NCI-H1417 treated with DMSO at 0.1 percent for 48 hours (cell line): ENCODE results near the gene PMM2.
"Not testable (repeated sequence)": the region's sequence is repeated elsewhere in the genome, so short reads cannot be mapped to it uniquely, and the experiment has no call there.

ENCODE experiments used
- DNase-seq: peaks from one replicate; lab custom pipeline; 2025; lab: John Stamatoyannopoulos, UW

PMM2 gene

DNA sequence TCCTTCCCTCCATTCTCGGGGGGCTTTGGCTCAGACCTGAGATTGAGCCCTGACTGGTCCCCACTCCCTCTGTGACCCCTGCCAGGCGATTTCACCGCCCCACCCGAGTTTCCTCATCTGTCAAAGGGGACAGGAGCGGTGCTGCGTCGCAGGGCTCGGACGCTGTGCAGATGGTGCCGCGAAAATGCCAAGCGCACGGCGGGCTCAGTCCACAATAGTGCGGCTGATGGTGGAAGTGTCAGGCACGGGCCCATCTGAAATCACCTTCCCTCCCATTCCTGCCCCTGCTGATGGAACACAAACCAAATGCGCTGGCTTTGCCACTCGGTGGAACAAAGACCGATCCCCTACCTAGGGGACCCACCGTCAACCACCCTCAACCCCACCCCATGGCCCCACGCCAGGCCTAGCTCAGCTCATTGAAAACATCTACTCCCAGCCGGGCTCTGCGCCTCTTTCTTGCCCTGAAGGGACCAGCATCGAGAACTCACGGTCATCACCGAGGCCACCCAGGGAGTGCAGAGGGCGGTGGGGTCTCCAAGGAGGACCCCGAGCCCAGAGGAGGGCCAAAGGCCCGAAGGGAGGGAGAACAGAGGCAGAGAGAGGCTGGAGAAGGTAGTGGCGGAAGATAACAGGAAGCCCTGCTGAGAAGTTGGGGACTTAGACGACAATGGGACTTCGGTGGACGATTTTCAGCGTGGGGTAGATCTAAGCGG, 69.7 kb downstream of the PMM2 start:
- DNase-seq, result no peak

DNA sequence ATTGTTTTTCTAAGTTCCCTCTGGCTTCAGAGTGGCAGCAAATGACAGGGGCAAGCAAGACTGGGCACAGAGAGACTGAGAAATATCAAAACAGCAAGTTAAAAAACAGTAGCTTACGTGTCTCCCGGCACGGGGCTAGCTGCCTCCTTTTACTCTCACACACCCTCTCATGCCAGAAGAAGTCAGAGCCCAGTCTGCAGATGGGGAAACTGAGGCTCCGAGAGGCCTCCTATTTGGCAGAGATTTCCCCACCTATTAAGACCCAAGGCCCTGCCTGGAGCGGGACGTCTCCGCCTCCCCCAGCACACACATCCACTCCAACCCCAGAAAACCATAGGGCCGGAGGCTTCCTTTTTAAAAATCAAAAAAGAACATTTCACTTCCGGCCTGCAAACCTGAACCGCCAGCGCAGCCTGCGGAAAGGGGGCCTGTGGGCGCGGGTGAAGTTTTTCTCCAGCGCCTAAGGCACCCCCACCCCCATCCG, 70.3 kb downstream of the PMM2 start:
- DNase-seq, result peak; percentile 16

DNA sequence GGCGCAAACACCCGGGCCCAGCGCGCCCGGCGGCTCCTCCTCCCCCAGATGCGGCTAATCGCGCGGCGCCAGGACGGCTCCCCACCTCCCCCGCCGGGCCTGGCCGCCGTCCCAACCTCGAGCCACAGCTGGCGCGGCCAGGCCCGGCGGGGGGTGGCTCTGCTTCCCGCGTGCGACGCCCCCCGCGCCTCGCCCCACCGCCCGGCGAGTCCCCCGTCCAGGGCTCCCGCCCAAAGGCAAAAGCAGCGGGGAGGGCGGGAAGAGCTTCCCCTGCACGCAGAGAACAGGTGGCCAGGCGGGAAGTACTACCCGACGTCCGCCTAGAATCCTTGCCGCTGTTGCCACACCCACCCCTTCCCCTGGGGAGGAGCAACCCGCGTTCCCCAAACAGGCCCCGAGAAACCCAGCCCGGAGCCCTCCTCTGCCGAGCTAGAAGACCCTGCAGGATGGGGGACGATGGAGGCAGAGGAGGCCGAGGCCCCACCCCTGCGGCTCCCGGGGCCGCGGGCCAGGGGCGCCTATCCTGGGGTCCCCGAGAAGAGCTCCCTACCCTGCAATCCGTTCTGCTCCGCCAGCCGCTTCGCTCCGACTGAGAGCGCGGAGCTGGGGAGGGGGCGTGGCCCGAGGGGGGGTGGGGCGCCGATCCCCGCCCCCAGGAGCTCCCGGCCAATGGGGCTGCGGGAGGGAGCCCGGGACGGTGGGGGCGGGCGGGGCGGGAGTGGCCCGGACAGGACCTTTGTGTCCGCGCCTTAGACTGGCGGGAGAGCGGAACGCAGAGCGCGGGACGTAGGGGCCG, 71.0 kb downstream of the PMM2 start, which contains the start of gene CARHSP1:
CARHSP1 (minus strand) TSS at position 591 of the 796 bp plus-strand sequence. CDS start 9,678 bp downstream, outside the sequence.
- DNase-seq, result peak; percentile 56

DNA sequence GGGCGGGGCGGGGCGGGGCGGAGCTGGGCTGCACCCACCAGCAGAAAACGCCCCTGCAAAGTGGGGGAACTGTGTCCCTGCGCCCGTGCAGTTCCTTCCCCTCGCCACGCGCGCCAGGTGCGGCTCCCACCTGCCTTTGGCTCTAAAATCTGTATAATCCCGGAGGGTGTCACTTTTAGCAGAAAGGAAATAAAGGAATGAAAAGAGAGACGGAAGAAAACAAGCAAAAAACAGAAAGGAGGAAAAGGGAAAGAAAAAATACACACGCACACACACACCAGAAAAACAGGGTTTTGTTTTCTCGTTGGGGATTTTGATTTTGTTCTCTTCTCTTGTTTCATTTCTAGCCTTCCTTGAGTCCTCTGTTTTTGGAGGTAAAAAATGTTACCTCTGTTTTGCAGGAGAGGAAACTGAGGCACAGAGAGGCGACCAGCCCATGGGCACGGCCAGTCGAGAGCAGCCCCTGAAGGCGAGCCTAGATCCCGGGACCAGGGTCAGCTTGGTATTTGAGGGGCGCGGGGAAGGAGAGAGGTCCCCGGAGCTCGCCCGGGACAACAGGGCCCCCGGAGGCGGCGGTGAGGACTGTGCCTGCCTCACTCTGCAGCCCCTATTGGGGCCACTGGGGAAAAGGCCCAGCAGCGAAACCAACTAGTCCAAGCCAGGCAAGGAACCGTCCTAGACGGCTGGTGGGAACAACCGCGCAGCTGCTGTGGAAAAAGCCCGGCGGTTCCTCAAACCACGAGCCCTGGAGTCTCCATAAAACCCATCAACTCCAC, 71.8 kb downstream of the PMM2 start:
- no peak for DNase-seq

DNA sequence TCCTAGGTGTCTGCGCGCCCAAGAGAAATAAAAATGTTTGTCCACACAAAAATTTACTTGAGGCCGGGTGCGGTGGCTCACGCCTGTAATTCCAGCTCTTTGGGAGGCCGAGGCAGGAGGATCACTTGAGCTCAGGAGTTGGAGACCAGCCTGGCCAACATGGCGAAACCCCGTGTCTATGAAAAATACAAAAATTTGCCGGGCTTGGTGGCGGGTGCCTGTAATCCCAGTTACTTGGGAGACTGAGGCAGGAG, 72.3 kb downstream of the PMM2 start:
- DNase-seq, result not testable (repeated sequence)

DNA sequence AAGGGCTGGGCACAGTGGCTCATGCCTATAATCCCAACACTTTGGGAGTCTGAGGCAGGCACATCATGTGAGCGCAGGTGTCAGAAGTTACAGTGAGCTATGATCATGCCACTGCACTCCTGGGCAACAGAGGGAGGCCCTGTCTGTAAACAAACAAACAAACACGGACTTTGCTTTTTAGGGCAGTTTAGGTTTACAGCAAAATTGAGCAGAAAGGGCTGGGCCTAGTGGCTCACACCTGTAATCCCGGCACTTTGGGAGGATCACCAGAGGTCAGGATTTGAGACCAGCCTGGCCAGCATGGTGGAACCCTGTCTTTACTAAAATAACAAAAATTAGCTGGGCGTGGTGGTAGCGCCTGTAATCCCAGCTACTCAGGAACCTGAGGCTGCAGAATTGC, 74.4 kb downstream of the PMM2 start:
- DNase-seq, result no peak

DNA sequence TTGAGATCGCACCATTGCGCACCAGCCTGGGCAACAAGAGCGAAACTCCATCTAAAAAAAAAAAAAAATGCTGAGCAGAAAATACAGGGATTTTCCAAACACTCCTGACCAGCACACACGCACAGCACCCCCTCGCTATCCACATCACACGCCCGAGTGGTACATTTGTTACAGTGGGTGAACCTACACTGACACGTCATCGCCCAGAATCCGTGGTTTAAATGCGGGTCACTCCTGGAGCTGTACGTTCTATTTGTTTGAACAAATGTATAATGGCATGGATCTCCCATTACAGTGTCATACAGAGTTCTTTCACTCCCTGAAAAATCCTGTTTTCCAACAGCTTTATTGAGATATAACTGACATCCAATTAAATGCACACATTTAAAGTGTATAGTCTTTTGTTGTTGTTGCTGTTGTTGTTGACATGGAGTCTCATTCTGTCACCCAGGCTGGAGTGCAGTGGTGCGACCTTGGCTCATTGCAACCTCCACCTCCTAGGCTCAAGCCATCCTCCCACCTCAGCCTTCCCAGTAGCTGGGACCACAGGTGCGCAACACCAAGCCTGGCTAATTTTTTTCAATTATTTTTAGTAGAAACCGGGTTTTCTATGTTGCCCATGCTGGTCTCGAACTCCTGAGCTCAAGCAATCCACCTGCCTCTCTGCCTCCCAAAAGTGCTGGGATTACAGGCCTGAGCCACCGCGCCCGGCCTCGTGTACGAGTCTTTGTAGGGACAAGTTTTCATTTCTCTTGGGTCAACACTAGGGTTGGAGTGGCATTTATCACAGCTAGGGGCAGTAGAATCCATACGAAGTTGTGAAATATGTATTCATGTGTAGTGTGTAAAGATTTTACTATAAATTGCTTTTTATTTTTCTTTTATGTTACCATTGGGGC, 75.6 kb downstream of the PMM2 start:
- DNase-seq, result no peak

DNA sequence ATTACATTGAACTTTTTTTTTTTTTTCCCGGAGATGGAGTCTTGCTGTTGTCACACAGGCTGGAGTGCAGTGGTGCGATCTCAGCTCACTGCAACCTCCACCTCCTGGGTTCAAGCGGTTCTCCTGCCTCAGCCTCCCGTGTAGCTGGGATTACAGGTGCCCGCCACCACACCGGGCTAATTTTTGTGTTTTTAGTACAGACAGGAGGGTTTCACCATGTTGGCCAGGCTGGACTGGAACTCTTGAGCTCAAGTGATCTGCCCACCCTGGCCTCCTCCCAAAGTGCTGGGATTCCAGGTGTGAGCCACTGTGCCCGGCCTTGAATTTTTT, 76.2 kb downstream of the PMM2 start:
- not testable (repeated sequence) for DNase-seq

DNA sequence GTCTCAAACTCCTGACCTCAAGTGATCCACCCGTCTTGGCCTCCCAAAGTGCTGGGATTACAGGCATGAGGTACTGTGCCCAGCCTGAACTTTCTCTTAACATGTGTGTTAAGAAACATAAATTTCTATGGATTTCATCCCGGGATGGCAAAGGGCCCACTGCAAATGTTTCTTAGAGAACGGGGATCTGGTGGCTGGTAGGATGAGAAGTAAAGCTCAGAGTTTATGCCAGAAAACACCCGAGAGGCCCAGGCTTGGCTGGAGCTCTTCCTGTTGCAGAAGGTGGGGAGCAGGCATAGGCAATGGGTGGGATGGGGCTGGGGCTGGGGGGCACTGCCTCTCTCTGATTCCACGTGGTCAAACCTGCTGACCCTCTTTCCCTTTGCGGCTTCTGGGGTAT, 76.7 kb downstream of the PMM2 start:
- DNase-seq, result no peak

DNA sequence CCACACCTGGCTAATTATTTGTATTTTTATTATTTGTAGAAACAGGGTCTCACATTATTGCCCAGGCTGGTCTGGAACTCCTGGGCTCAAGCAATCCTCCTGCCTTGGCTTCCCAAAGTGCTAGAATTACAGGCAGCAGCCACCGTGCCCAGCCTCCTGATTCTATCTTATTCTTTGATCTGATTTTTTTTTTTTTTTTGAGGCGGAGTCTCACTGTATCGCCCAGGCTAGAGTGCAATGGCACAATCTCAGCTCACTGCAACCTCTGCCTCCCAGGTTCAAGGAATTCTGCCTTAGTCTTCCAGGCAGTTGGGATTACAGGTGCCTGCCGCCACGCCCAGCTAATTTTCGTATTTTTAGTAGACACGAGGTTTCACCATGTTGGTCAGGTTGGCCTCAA, 77.7 kb downstream of the PMM2 start:
- not testable (repeated sequence) for DNase-seq

DNA sequence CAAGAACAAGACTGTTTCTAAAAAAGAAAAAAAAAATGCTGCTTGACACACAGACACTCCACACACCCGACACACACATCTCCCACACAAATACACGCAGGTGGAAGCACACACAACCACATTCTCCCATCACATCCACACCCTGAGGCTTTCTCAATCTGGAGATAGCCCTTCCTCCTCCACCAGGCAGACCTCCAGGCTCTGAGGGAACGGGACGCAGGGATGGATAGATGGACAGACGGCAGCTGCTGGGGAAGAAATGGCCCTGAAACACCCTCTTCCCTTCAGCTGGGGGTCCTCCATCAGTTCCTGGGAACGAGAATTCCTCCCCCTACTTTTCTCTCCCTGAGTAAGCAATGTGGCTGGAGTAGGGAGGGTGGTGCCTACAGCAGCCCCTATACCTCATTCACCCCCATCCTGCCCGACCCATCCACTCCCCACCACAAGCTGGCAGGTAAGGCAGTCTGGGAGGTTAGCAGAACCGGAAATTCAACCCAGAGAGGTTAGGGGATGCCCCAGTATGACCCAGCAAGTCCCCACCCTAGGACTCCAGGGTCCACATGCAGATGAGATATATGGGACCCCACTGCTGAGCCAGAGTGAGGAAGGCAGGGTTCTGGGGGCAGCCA, 80.4 kb downstream of the PMM2 start:
- DNase-seq, result no peak

DNA sequence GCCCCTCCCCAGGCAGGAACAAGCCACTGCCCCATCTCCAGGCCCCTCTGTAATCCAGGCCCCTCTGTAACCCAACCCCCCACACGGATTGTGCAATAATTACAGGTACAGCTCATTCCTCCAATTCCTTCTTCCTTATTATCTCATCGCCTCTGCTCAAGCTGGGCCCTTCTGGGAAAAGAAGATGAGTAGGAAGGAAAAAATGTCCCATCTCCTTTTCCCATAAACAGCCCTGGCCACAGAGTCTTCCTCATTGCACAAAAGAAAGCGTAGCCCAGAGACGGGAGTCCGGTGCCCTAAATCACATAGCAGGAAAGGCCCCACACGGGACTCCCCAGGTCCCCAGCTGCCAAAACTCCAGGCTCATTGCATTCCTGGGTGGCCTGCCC, 80.9 kb downstream of the PMM2 start:
- DNase-seq, result no peak

DNA sequence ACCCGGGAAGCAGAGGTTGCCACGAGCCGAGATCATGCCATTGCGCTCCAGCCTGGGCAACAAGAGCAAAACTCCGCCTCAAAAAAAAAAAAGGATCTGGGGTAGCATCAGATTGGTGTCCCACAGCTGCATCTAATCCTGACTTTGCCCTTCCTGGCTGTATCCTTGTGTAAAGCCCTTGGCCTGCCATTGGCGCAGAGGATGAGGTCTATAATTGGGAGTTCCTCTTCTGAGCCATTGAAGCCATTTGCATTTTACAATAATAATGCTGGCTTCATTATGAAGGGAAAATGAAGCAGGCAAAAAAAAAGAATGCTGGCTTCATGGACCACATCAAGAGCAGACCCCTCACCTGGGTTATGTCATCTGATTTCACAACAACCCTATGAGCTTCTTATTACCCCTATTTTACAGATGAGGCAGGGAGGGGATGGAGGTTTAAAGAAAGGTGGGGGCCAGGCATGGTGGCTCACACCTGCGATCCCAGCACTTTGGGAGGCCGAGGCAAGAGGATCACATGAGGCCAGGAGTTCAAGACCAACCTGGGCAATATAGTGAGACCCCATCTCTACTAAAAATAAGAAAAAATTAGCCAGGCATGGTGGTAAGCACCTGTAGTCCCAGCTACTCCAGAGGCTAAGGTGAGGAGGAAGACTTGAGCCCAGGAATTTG, 83.3 kb downstream of the PMM2 start:
- no peak for DNase-seq

DNA sequence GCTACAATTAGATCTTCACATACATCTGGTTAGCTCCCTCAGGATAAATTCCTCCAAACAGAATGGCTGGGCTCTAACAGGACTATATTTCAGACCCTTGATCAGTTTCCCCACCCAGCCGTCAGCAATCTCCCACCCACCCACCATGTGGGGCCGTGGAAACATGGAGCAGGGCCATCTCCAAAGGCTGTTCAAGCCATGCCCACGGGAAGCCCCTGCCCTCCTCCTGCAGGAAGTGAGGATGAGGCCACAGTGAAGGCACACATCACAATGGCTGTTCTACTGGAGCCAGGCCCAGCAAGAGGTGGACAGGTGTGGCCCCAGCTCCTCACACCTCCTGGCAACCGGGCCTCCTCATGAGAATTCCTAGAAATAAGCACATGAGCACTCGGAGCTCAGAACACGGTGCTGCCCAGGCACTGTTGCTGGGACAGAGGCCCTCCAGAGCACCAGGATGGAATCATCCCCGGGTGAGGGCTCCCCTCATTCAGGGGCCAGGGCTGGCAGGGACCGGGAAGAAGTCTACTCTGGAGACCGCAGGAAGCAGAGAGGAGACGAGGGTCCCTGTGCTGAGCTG, 84.5 kb downstream of the PMM2 start, which contains the start of gene LITAFD:
LITAFD (plus strand) TSS at position 311 of the 577 bp plus-strand sequence. CDS start 2,005 bp downstream, outside the sequence.
- DNase-seq, result no peak

DNA sequence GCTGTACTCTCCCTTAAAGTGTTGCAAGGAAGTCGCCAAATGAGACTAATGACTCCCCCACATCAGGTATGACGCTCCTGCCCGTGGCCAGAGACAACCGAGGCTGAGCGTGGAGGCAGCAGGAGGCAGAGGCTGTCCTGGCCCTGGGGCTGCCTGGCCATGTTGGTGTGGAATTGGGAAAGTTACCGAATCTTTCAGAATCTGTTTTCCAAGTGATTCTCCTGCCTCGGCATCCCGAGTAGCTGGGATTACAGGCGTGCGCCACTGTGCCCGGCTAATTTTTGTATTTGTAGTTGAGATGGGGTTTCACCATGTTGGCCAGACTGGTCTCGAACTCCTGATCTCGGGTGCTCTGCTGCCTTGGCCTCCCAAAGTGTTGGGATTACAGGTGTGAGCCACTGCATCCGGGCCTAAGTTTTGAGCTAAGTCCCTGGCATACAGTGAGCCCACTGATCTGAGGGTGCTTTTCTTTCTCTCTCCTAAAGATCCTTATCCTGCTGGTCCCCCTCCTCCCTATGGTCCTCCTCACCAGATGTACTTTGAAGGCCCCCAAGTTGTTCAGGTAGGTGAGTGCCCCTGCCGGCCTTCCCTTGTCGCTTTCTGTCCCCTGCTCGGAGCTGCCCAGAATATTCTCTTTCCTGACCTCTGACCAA, 85.2 kb downstream of the PMM2 start:
- no peak for DNase-seq

DNA sequence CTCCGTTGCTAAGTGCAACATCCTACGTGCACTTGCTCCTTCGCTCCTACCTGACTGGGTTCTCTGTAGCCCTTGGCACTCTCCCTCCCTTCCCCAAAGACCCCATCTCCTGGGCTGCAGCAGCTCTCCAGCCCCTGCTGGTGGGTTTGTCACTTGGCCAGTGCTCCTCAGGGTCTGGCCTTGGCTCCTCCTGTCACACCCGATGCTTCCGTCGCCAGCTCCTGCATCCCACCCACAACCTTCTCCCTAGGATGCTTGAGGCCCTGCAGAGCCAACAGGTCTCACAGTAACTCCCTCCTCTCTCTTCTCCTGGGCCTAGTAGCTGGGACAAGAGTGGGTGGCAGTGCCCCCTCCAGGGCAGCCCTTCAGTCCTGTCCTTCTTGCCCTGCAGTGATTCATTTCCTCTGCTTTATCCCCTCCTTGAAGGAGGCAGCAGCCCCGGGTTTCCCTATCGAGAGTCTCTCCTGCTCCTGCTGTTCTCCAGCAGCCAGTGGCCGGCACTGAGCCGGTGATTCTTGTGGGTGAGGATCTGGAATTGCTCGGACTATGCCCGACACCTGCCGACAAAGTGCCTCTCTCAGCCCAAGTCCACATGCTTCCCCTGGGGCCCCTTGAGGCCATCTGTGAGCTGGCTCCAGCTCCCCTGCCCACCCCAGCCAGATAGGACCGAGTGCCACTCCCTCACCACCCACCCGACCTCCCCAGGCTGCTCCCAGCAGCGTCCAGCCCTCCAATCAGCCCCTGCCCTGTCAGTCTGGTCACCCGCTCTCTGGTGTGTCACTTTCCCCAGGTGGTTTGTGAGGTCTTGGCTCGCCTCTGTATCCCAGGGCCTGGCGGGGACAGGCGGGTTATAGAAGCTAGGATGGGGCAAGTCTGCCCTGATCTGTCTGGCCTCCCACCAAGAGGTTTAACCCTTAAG, 88.3 kb downstream of the PMM2 start:
- DNase-seq, result no peak

DNA sequence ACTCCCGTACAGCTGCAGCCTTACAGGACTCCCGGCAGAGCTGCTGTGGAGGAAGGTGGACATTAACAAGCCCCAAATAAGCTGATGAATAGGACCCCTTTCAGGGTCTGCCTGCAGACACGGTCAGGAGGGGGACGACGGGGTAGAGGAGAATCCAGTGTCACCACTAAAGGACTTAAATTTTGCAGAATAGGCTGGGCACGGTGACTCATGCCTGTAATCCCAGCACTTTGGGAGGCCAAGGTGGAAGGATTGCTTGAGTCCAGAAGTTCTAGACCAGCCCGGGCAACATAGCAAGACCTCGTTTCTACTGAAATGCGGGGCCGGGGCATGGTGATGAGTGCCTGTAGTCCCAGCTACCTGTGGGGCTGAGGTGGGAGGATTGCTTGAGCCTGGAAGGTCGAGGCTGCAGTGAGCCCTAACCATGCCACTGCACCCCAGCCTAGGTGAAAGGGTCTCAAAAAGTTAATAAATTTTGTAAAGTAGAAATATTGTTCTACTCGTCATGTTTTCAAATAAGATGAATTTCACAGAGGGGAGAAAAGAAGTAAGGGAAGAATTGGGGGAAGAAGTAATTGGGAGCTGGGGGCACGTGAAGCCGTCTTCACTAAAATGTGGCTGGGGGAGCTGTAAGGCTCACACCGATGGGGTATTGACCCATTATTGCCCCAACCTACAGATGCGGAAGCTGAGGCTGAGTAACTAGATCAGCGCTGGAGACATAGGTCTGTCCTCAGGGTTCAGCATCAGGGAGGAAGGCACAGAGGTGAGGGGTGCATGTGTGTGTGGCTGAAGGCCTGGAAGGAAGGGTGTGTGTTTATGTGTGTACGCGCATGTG, 89.2 kb downstream of the PMM2 start:
- no peak for DNase-seq

DNA sequence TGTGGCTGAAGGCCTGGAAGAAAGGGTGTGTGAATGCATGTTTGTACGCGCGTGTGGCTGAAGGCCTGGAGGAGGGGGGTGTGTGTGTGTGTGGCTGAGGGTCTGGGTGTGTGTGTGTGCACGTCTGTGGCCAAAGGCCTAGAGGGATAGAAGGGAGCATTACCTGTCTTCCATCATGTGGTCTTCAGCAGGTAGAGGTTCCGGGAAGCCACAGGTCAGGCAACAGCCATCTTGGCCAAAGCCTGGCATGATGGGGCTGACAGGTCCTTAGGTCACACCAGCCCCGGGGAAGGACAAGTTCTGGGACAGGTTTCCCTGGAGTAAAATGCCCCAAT, 89.8 kb downstream of the PMM2 start:
- no peak for DNase-seq
